K562 (cell line): Measurements from ENCODE around the gene ZMYM1. TPM values are rescaled to one million over a fixed set of nuclear protein-coding genes. Genes with fewer than 3 reads are reported as not detected.

Source experiments
- ATAC-seq: fragments of 200-7000 bp; cut with Tn5 transposase; 3 replicates; pipeline ENCODE4 v1.9.1; 2020; ENCODE audit warnings: moderate library complexity
- BruUV-seq: library from RNA; stranded (reverse); fragments of 400-500 nt; replicated peaks from 2 replicates; lab custom pipeline; 2021; lab: Mats Ljungman, UMichigan
- CTCF ChIA-PET: fragments of 300-600 bp; formaldehyde crosslinking; extraction: SDS; loops from one replicate; lab custom pipeline; 2021; ENCODE audit warnings: low intra/inter-chr PET ratio; lab: Yijun Ruan, JAX
- POLR2A ChIA-PET: fragments of 300-600, 350-650 bp; sonication (Branson Sonifier 250); formaldehyde crosslinking; extraction: SDS; loops from one replicate; lab custom pipeline; 2021; ENCODE audit warnings: antibody characterized with exemption, inconsistent platforms; lab: Yijun Ruan, JAX
- DNase-seq, 4 experiments: peaks; one replicate each; pipeline versions ENCODE4 v3.0.0 to v3.0.0-alpha.2; 2011 to 2018; ENCODE audit warnings: low spot score in 3 of 4, mixed read lengths in 3 of 4; ENCODE audit errors: extremely low read depth in 1 of 4
- FAIRE-seq: peaks from 2 replicates; lab custom pipeline; 2011; peaks lifted over from hg19 to GRCh38; lab: Jason Lieb, UNC
- H2AFZ ChIP-seq: 2 replicates; pipeline ENCODE4 v1.6.0; 2011; ENCODE audit warnings: low read depth, low read length, control low read depth, inconsistent platforms
- H3K27ac ChIP-seq: fragments of 200-600 bp; 3 replicates; pipeline ENCODE4 v1.8.0; 2011; ENCODE audit warnings: low read depth, mild to moderate bottlenecking, control low read depth, inconsistent platforms, low read length, moderate library complexity, mixed read lengths; ENCODE audit errors: extremely low read depth
- H3K27me3 ChIP-seq, 2 experiments: fragments of 300-600 bp in 1 of 2; 2 replicates in 1 of 2; 3 replicates in 1 of 2; pipeline versions ENCODE4 v1.6.0 to v1.8.0; 2011; ENCODE audit warnings: inconsistent platforms in 2 of 2, low read length in 2 of 2, mild to moderate bottlenecking in 1 of 2, mixed read lengths in 1 of 2, moderate library complexity in 1 of 2; ENCODE audit not compliant: control insufficient read depth in 2 of 2, insufficient read depth in 2 of 2
- H3K36me3 ChIP-seq: fragments of 300-600 bp; 3 replicates; pipeline ENCODE4 v1.8.0; 2011; ENCODE audit warnings: mild to moderate bottlenecking, low read length, inconsistent platforms; ENCODE audit not compliant: control insufficient read depth, insufficient read depth
- H3K4me1 ChIP-seq, 2 experiments: fragments of 200-600 bp in 1 of 2; replicated peaks in 1 of 2; 2 replicates in 1 of 2; 3 replicates in 1 of 2; pipeline versions ENCODE4 v1.5.1 to v1.8.0; 2011; ENCODE audit warnings: inconsistent platforms in 2 of 2, low read length in 2 of 2, mild to moderate bottlenecking in 1 of 2, mixed read lengths in 1 of 2, moderate library complexity in 1 of 2; ENCODE audit not compliant: control insufficient read depth in 2 of 2, insufficient read depth in 2 of 2
- H3K4me2 ChIP-seq: 2 replicates; pipeline ENCODE4 v1.6.1; 2011; ENCODE audit warnings: low read length, control low read depth, inconsistent platforms, mixed read lengths; ENCODE audit not compliant: insufficient read depth
- H3K4me3 ChIP-seq: fragments of 200-600 bp; sonication (generic), shearing (Covaris generic); 2 replicates; pipeline ENCODE4 v1.5.1; 2016; ENCODE audit warnings: control low read depth, inconsistent platforms
- H3K79me2 ChIP-seq: fragments of 200-600 bp; 3 replicates; pipeline ENCODE4 v1.8.0; 2011; ENCODE audit warnings: low read length, inconsistent platforms; ENCODE audit not compliant: control insufficient read depth, insufficient read depth
- H3K9ac ChIP-seq, 2 experiments: 2 replicates each; pipeline versions ENCODE4 v1.6.0 to v1.6.1; 2011; ENCODE audit warnings: low read depth in 2 of 2, low read length in 2 of 2, control low read depth in 1 of 2, inconsistent platforms in 1 of 2, mild to moderate bottlenecking in 1 of 2, mixed read lengths in 1 of 2; ENCODE audit not compliant: insufficient read depth in 1 of 2
- H3K9me1 ChIP-seq: one replicate; pipeline ENCODE4 v1.6.0; 2011; ENCODE audit warnings: inconsistent platforms, mild to moderate bottlenecking, low read length, moderate library complexity; ENCODE audit not compliant: control insufficient read depth, insufficient read depth
- H3K9me3 ChIP-seq: replicated peaks from 2 replicates; pipeline ENCODE4 v1.5.1; 2011; ENCODE audit warnings: low read depth, low read length, inconsistent platforms; ENCODE audit not compliant: control insufficient read depth, insufficient read depth
- H4K20me1 ChIP-seq: replicated peaks from 2 replicates; pipeline ENCODE4 v1.6.1; 2011; ENCODE audit warnings: low read length, inconsistent platforms, mixed read lengths; ENCODE audit not compliant: control insufficient read depth, insufficient read depth
- GATAD2A ChIP-seq: fragments of 450-650 bp; IDR thresholded peaks from 2 replicates; pipeline ENCODE4 v1.6.1; 2017
- MAFK ChIP-seq: IDR thresholded peaks from 2 replicates; pipeline ENCODE4 v1.6.1; 2011; ENCODE audit warnings: low read length, improper control_type of control experiment
- NFIX ChIP-seq: fragments of 250-450 bp; sonication (Bioruptor Pico); IDR thresholded peaks from 2 replicates; pipeline ENCODE4 v1.4.0; 2020; ENCODE audit warnings: low read depth, mild to moderate bottlenecking, moderate library complexity
- SIX5 ChIP-seq, 2 experiments: IDR thresholded peaks; 2 replicates each; pipeline ENCODE4 v1.6.1; 2011; ENCODE audit warnings: low read length in 2 of 2, borderline replicate concordance in 1 of 2, low read depth in 1 of 2, mild to moderate bottlenecking in 1 of 2, moderate library complexity in 1 of 2; ENCODE audit not compliant: insufficient read depth in 1 of 2
- SMAD3 ChIP-seq: fragments of 450-650 bp; formaldehyde crosslinking; conservative IDR thresholded peaks from 2 replicates; pipeline ENCODE4 v1.4.0; 2020; ENCODE audit warnings: mild to moderate bottlenecking
- TEAD2 ChIP-seq: fragments of 450-650 bp; IDR thresholded peaks from 2 replicates; pipeline ENCODE4 v1.6.1; 2016; ENCODE audit warnings: missing genetic modification characterization, control low read depth, missing compliant biosample characterization
- WHSC1 ChIP-seq: IDR thresholded peaks from one replicate; pipeline ENCODE4 v1.6.1; 2012; ENCODE audit warnings: low read length, control low read depth, inconsistent platforms
- ZNF583 ChIP-seq: fragments of 250-450 bp; sonication (Bioruptor Pico); IDR thresholded peaks from 2 replicates; pipeline ENCODE4 v1.4.0; 2020
- ZNF655 ChIP-seq: fragments of 250-450 bp; sonication (Bioruptor Pico); IDR thresholded peaks from 2 replicates; pipeline ENCODE4 v1.5.0; 2021
- WGBS: fragments of 100-300 bp; shearing (Covaris generic); methylation state at CpG from one replicate; pipeline ENCODE4 v1.1.6; 2016; ENCODE audit warnings: low coverage, mixed read lengths; ENCODE audit not compliant: insufficient coverage; ENCODE audit errors: missing lambda C conversion rate; 5-methylcytosine and 5-hydroxymethylcytosine counted together
- in situ Hi-C: fragments of 300-500 bp; cut with MboI; formaldehyde crosslinking; loops from 4 replicates; pipeline ENCODE4 v1.15.0; 2018; ENCODE audit warnings: inconsistent platforms, mixed read lengths
- intact Hi-C: fragments of 100-400 bp; cut with micrococcal nuclease; formaldehyde crosslinking; loops from 2 replicates; pipeline ENCODE4 v1.14.2; 2022
- polyA plus RNA-seq, 8 experiments: library from polyadenylated mRNA; depleted of rRNA in 4 of 8; stranded (reverse) in 5 of 8; unstranded in 3 of 8; fragments of >200 nt; fragmentation: Nextera tagmentation in 2 of 8; fragmentation: Illumina TruSeq in 1 of 8; extraction: Ambion mirVana in 2 of 8; extraction: Trizol in 1 of 8; gene quantifications; 2 replicates each; pipeline versions ENCODE4 v1.2.1 to v1.2.3, GENCODE V29; 2011 to 2014; ENCODE audit warnings: inconsistent platforms in 1 of 8, missing spikeins in 1 of 8
- total RNA-seq, 7 experiments: library from RNA; depleted of rRNA in 6 of 7; stranded (reverse); fragments of >200 nt in 6 of 7; fragmentation: Illumina TruSeq in 2 of 7; extraction: Trizol in 2 of 7; gene quantifications; 2 replicates each; pipeline versions ENCODE4 v1.2.1 to v1.2.3, GENCODE V29; 2011 to 2021; ENCODE audit warnings: low replicate concordance in 1 of 7

Gene ZMYM1
- total and polyA plus RNA-seq, 9 of the 15 experiments (the other 6 are each of a cell fraction or from before 2014, with no cell fraction given): 7.5 to 25.4 (median 15.8) TPM

GRCh38 chr1:35044431-35044830, 34.8 kb upstream of the ZMYM1 start:
- no TSS peak for BruUV-seq
- intact Hi-C loops (no loop called here), in situ Hi-C loops (no loop called here)
- no peak for TF ChIP-seq TEAD2 (tag)
- no peak for TF ChIP-seq SIX5 (IDR thresholded peaks at IDR 0.05; ENCODE audit: borderline replicate concordance in 1 of 2, insufficient read depth in 1 of 2, low read depth in 1 of 2, low read length in 2 of 2)
- no peak for TF ChIP-seq MAFK
- TF ChIP-seq NFIX (CRISPR knock-in tag): no peak
- no peak for TF ChIP-seq ZNF655
- no peak for TF ChIP-seq GATAD2A
- no peak for TF ChIP-seq ZNF583 (CRISPR knock-in tag)
- TF ChIP-seq SMAD3 (CRISPR knock-in tag): no peak
- TF ChIP-seq WHSC1: no peak
- no peak for DNase-seq
- Histone ChIP-seq H3K79me2 (no peaks in the 10 kb centered on the region), H4K20me1 (no peaks in the 10 kb centered on the region), H3K4me2 (no peak overlapping the region), H3K9ac (no peak overlapping the region), H3K4me1 (no peaks in the 10 kb centered on the region; a peak in 1 of 5 replicates), H3K4me3 (no peak overlapping the region), H3K9me1 (no peaks in the 10 kb centered on the region), H2AFZ (no peak overlapping the region), H3K27ac (no peak overlapping the region), H3K9me3 (no peaks in the 10 kb centered on the region), H3K36me3 (no peaks in the 10 kb centered on the region), H3K27me3 (peaks cover 0 to 2% of the 10 kb centered on the region in 2 experiments; a peak in 1 of 5 replicates)
- no peak for ATAC-seq
- WGBS: 0% methylated on average over 1 of the region's 1 CpG
- FAIRE-seq: no peak
- CTCF ChIA-PET: no interaction called here
- POLR2A ChIA-PET: interaction anchor here (0.7 to 1.1 kb wide), 3 partner anchors 9 to 14 kb away, joined by 3 to 5 read pairs (median 4); partner anchors contain the start of gene ZMYM6
